HepG2 (cell line): Measurements from ENCODE around the gene OTOP3.

ENCODE experiments used
- CEBPB ChIP-seq: IDR thresholded peaks from 2 replicates; pipeline ENCODE4 v1.6.1; 2011; ENCODE audit warnings: low read depth, low read length, improper control_type of control experiment, borderline replicate concordance
- SP5 ChIP-seq: IDR thresholded peaks from 2 replicates; pipeline ENCODE4 v1.6.1; 2016; ENCODE audit warnings: low read depth, borderline replicate concordance
- ZFX ChIP-seq: sonication (generic); formaldehyde crosslinking; IDR thresholded peaks from 2 replicates; pipeline ENCODE4 v1.4.0; 2020; ENCODE audit warnings: mild to moderate bottlenecking, low read depth, missing genetic modification reagents, moderate library complexity
- ZNF619 ChIP-seq: sonication (generic); formaldehyde crosslinking; IDR thresholded peaks from 2 replicates; pipeline ENCODE4 v1.4.0; 2020; ENCODE audit warnings: mild to moderate bottlenecking, missing genetic modification reagents
- TF ChIP-seq, protein P1 (sequence below): sonication (generic); formaldehyde crosslinking; IDR thresholded peaks from 2 replicates; pipeline ENCODE4 v1.5.0; 2020; ENCODE audit warnings: mild to moderate bottlenecking, missing genetic modification reagents, moderate library complexity
- TF ChIP-seq, protein P2 (sequence below): sonication (generic); formaldehyde crosslinking; IDR thresholded peaks from 2 replicates; pipeline ENCODE4 v1.5.0; 2020; ENCODE audit warnings: mild to moderate bottlenecking, missing genetic modification reagents

DNA sequence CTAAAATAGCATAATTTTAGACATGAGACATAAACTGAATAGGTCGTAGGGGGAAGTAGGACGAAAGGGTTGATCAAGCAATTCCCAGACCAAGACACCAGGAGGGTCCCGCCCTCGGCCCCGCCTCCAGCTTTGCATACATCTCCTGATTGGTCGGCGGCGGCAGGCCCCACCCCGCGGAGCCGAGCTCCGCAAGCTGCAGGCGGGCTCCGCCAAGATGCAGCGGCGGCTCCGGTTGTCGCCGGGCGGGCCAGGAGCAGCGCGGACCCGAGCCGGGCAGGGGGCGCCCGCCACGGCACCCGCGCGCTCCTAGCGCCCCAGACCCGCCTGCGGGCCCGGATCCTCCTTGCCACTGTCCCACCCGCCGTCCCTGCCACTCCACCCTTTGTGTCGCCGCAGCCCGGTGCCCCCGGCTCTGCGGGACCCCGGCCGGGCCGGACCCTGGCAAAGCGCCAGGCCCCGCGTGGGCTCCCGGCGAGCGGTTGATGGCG is 51.8 kb downstream of the OTOP3 start, which contains the start of gene CDR2L:
- TF ChIP-seq, protein P1, sequence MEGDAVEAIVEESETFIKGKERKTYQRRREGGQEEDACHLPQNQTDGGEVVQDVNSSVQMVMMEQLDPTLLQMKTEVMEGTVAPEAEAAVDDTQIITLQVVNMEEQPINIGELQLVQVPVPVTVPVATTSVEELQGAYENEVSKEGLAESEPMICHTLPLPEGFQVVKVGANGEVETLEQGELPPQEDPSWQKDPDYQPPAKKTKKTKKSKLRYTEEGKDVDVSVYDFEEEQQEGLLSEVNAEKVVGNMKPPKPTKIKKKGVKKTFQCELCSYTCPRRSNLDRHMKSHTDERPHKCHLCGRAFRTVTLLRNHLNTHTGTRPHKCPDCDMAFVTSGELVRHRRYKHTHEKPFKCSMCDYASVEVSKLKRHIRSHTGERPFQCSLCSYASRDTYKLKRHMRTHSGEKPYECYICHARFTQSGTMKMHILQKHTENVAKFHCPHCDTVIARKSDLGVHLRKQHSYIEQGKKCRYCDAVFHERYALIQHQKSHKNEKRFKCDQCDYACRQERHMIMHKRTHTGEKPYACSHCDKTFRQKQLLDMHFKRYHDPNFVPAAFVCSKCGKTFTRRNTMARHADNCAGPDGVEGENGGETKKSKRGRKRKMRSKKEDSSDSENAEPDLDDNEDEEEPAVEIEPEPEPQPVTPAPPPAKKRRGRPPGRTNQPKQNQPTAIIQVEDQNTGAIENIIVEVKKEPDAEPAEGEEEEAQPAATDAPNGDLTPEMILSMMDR (CRISPR knock-in tag), result peak; percentile 37; the same call in 1 of the 2 replicates
- TF ChIP-seq ZNF619 (CRISPR knock-in tag), result no peak
- TF ChIP-seq, protein P2, sequence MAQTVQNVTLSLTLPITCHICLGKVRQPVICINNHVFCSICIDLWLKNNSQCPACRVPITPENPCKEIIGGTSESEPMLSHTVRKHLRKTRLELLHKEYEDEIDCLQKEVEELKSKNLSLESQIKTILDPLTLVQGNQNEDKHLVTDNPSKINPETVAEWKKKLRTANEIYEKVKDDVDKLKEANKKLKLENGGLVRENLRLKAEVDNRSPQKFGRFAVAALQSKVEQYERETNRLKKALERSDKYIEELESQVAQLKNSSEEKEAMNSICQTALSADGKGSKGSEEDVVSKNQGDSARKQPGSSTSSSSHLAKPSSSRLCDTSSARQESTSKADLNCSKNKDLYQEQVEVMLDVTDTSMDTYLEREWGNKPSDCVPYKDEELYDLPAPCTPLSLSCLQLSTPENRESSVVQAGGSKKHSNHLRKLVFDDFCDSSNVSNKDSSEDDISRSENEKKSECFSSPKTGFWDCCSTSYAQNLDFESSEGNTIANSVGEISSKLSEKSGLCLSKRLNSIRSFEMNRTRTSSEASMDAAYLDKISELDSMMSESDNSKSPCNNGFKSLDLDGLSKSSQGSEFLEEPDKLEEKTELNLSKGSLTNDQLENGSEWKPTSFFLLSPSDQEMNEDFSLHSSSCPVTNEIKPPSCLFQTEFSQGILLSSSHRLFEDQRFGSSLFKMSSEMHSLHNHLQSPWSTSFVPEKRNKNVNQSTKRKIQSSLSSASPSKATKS (CRISPR knock-in tag), result no peak
- no peak for TF ChIP-seq CEBPB
- no peak for TF ChIP-seq SP5
- peak; percentile 45; the same call in 1 of the 2 replicates for TF ChIP-seq ZFX
